HepG2 (cell line): ENCODE results near the gene ARHGDIA. TPM values are rescaled to one million over a fixed set of nuclear protein-coding genes. Genes with fewer than 3 reads are reported as not detected.

ENCODE experiments used
- CENPT ChIP-seq: sonication (generic); formaldehyde crosslinking; IDR thresholded peaks from 2 replicates; pipeline ENCODE4 v1.8.0; 2022; ENCODE audit warnings: low read depth, mild to moderate bottlenecking, moderate library complexity, missing genetic modification reagents
- DPF2 ChIP-seq: sonication (generic); formaldehyde crosslinking; IDR thresholded peaks from 2 replicates; pipeline ENCODE4 v1.4.0; 2020; ENCODE audit warnings: mild to moderate bottlenecking, low read depth, missing genetic modification reagents, borderline replicate concordance
- EED ChIP-seq: sonication (generic); formaldehyde crosslinking; IDR thresholded peaks from 2 replicates; pipeline ENCODE4 v1.5.0; 2020; ENCODE audit warnings: mild to moderate bottlenecking, missing genetic modification reagents
- IRF2 ChIP-seq: IDR thresholded peaks from 2 replicates; pipeline ENCODE4 v1.6.1; 2018; ENCODE audit warnings: missing genetic modification reagents, missing compliant biosample characterization
- MAZ ChIP-seq, 2 experiments: sonication (generic) in 1 of 2; formaldehyde crosslinking in 1 of 2; IDR thresholded peaks; 2 replicates each; pipeline versions ENCODE4 v1.5.0 to v1.6.1; 2012 to 2020; ENCODE audit warnings: low read depth in 2 of 2, mild to moderate bottlenecking in 2 of 2, borderline replicate concordance in 1 of 2, improper control_type of control experiment in 1 of 2, low read length in 1 of 2, missing genetic modification reagents in 1 of 2, moderate library complexity in 1 of 2
- MBD4 ChIP-seq: IDR thresholded peaks from 2 replicates; pipeline ENCODE4 v1.6.1; 2012; ENCODE audit warnings: low read length, inconsistent platforms, borderline replicate concordance
- MIER2 ChIP-seq: IDR thresholded peaks from 2 replicates; pipeline ENCODE4 v1.6.1; 2016; ENCODE audit warnings: missing biosample characterization, missing genetic modification reagents
- MXD1 ChIP-seq: sonication (generic); formaldehyde crosslinking; IDR thresholded peaks from 2 replicates; pipeline ENCODE4 v1.4.0; 2020; ENCODE audit warnings: mild to moderate bottlenecking, missing genetic modification reagents
- NFIC ChIP-seq: IDR thresholded peaks from 2 replicates; pipeline ENCODE4 v1.6.1; 2012; ENCODE audit warnings: mild to moderate bottlenecking, low read length, inconsistent platforms
- NR2F2 ChIP-seq: IDR thresholded peaks from 2 replicates; pipeline ENCODE4 v1.6.1; 2012; ENCODE audit warnings: low read depth, inconsistent platforms, borderline replicate concordance
- SALL1 ChIP-seq: sonication (generic); formaldehyde crosslinking; IDR thresholded peaks from 2 replicates; pipeline ENCODE4 v1.8.0; 2022; ENCODE audit warnings: mild to moderate bottlenecking, missing genetic modification reagents
- SOX6 ChIP-seq, 2 experiments: fragments of 450-650 bp in 1 of 2; sonication (generic) in 1 of 2; formaldehyde crosslinking in 1 of 2; IDR thresholded peaks; 2 replicates each; pipeline versions ENCODE4 v1.4.0 to v1.6.1; 2017 to 2020; ENCODE audit warnings: antibody characterized with exemption in 1 of 2, mild to moderate bottlenecking in 1 of 2, missing genetic modification reagents in 1 of 2
- ZFAT ChIP-seq: sonication (generic); formaldehyde crosslinking; conservative IDR thresholded peaks from 2 replicates; pipeline ENCODE4 v1.8.1; 2023; ENCODE audit warnings: missing genetic modification reagents, inconsistent platforms
- ZNF281 ChIP-seq: sonication (generic); formaldehyde crosslinking; IDR thresholded peaks from 2 replicates; pipeline ENCODE4 v1.4.0; 2020; ENCODE audit warnings: missing genetic modification reagents, borderline replicate concordance
- ZNF367 ChIP-seq: sonication (generic); formaldehyde crosslinking; IDR thresholded peaks from 2 replicates; pipeline ENCODE4 v1.4.0; 2020; ENCODE audit warnings: missing genetic modification reagents, borderline replicate concordance
- ZNF569 ChIP-seq: sonication (generic); formaldehyde crosslinking; IDR thresholded peaks from 2 replicates; pipeline ENCODE4 v1.5.0; 2020; ENCODE audit warnings: mild to moderate bottlenecking, missing genetic modification reagents, moderate library complexity, borderline replicate concordance
- ZNF614 ChIP-seq: IDR thresholded peaks from 2 replicates; pipeline ENCODE4 v1.6.1; 2018; ENCODE audit warnings: missing biosample characterization, missing genetic modification reagents, inconsistent platforms, borderline replicate concordance
- ZNF629 ChIP-seq: sonication (generic); formaldehyde crosslinking; conservative IDR thresholded peaks from 2 replicates; pipeline ENCODE4 v1.5.0; 2020; ENCODE audit warnings: missing genetic modification reagents
- ZNF672 ChIP-seq: sonication (generic); formaldehyde crosslinking; IDR thresholded peaks from 2 replicates; pipeline ENCODE4 v1.8.1; 2022; ENCODE audit warnings: missing genetic modification reagents
- ZNF703 ChIP-seq: sonication (generic); formaldehyde crosslinking; IDR thresholded peaks from 2 replicates; pipeline ENCODE4 v1.5.1; 2020; ENCODE audit warnings: missing genetic modification reagents, mild to moderate bottlenecking, moderate library complexity, borderline replicate concordance
- ZNF747 ChIP-seq: sonication (generic); formaldehyde crosslinking; IDR thresholded peaks from 2 replicates; pipeline ENCODE4 v1.8.1; 2023; ENCODE audit warnings: missing genetic modification reagents, mild to moderate bottlenecking, borderline replicate concordance
- ZSCAN22 ChIP-seq: sonication (generic); formaldehyde crosslinking; IDR thresholded peaks from 2 replicates; pipeline ENCODE4 v1.4.0; 2020; ENCODE audit warnings: mild to moderate bottlenecking, missing genetic modification reagents
- polyA plus RNA-seq, 8 experiments: library from polyadenylated mRNA; depleted of rRNA in 3 of 8; stranded (reverse) in 7 of 8; unstranded in 1 of 8; fragments of >200 nt; fragmentation: Illumina TruSeq in 4 of 8; extraction: Trizol in 4 of 8; gene quantifications; 2 replicates each; pipeline versions ENCODE4 v1.2.1 to v1.2.3, GENCODE V29; 2011 to 2016; ENCODE audit warnings: low read depth in 4 of 8, missing spikeins in 1 of 8, mixed read lengths in 1 of 8; ENCODE audit not compliant: insufficient read depth in 1 of 8
- total RNA-seq, 5 experiments: library from RNA; depleted of rRNA; stranded (reverse); fragments of >200 nt; fragmentation: Illumina TruSeq; extraction: Trizol; gene quantifications; 2 replicates each; pipeline ENCODE4 v1.2.3, GENCODE V29; 2016; ENCODE audit warnings: low read depth in 1 of 5
- TF ChIP-seq, protein P1 (sequence below): IDR thresholded peaks from 2 replicates; pipeline ENCODE4 v1.6.1; 2016; ENCODE audit warnings: low read depth, borderline replicate concordance

The ARHGDIA gene
- total and polyA plus RNA-seq, 2 of the 13 experiments (the other 11 are each of a cell fraction or from before 2014, with no cell fraction given): 40.0 to 64.0 TPM

GRCh38 chr17:81871387-81872230, 472 bp upstream of the ARHGDIA start (continued):
- peak; percentile 64 for TF ChIP-seq ZNF281 (CRISPR knock-in tag)
- TF ChIP-seq MIER2 (CRISPR knock-in tag): 0 out of 2 replicates have a peak, but pooled peaks have one; percentile 15
- peak; percentile 77; the same call in 1 of the 2 replicates for TF ChIP-seq ZNF569
- TF ChIP-seq MAZ (IDR thresholded peaks at IDR 0.05; ENCODE audit: borderline replicate concordance, low read depth, low read length): peak; percentile 91
- peak; percentile 98 for TF ChIP-seq MAZ (CRISPR knock-in tag; IDR thresholded peaks at IDR 0.05; ENCODE audit: low read depth)
- TF ChIP-seq MBD4: no peak
- peak; percentile 98 for TF ChIP-seq CENPT (CRISPR knock-in tag)
- TF ChIP-seq, protein P1, sequence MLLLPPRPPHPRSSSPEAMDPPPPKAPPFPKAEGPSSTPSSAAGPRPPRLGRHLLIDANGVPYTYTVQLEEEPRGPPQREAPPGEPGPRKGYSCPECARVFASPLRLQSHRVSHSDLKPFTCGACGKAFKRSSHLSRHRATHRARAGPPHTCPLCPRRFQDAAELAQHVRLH (CRISPR knock-in tag): peak; percentile 84; the same call in 1 of the 2 replicates
- TF ChIP-seq EED (CRISPR knock-in tag): no peak
- TF ChIP-seq ZNF367 (CRISPR knock-in tag): no peak; the same call in 1 of the 2 replicates
- peak; percentile 38; the same call in 1 of the 2 replicates for TF ChIP-seq ZFAT (CRISPR knock-in tag)
- 0 out of 2 replicates have a peak, but pooled peaks have one; percentile 66 for TF ChIP-seq ZSCAN22 (CRISPR knock-in tag)
- peak; percentile 89 for TF ChIP-seq ZNF703 (CRISPR knock-in tag)
- no peak for TF ChIP-seq SOX6 (IDR thresholded peaks at IDR 0.05)
- peak; percentile 47; the same call in 1 of the 2 replicates for TF ChIP-seq SOX6 (CRISPR knock-in tag; IDR thresholded peaks at IDR 0.05)
- peak; percentile 97 for TF ChIP-seq SALL1 (CRISPR knock-in tag)
- peak; percentile 41; the same call in 1 of the 2 replicates for TF ChIP-seq ZNF614 (CRISPR knock-in tag)
- peak; percentile 71 for TF ChIP-seq IRF2 (CRISPR knock-in tag)
- no peak for TF ChIP-seq DPF2
- TF ChIP-seq NR2F2: peak; percentile 39; the same call in 1 of the 2 replicates
- TF ChIP-seq ZNF672 (CRISPR knock-in tag): peak; percentile 82; the same call in 1 of the 2 replicates
- TF ChIP-seq NFIC: no peak
- TF ChIP-seq ZNF747: peak; percentile 70
- TF ChIP-seq ZNF629: no peak
- peak; percentile 81 for TF ChIP-seq MXD1 (CRISPR knock-in tag)
